NCI-H187 treated with DMSO at 0.1 percent for 48 hours (cell line): Measurements from ENCODE around the gene GPR132.
"Not testable (repeated sequence)": the region's sequence is repeated elsewhere in the genome, so short reads cannot be mapped to it uniquely, and the experiment has no call there.

ENCODE experiments used
- DNase-seq: peaks from one replicate; lab custom pipeline; 2025; lab: John Stamatoyannopoulos, UW

The GPR132 gene

GRCh38 chr14:105075379-105076295 lies 10.4 kb upstream of the GPR132 start:
- no peak for DNase-seq

DNA sequence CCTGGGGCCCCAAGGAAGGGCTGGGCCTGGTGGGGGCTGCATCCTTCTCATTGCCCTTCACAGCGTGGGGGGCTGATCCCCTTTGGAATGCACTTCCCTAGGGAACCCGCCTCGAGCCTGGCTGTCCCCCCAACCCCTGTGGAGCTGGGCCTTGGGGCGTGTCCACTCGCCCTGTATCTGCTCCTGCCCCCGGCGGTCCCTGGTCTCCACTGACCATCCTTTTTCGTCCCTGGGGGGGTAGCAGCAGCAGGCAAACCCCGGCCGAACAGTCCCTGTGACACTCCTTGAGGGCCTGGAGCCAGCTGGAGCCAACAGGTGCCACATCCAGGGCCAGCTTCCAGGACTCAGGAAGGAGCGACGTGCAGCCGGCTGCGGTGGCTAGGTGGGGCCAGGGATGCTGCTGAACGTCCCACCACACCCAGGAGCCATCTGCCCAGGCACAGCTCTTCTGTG lies 9.4 kb upstream of the GPR132 start:
- no peak for DNase-seq

DNA sequence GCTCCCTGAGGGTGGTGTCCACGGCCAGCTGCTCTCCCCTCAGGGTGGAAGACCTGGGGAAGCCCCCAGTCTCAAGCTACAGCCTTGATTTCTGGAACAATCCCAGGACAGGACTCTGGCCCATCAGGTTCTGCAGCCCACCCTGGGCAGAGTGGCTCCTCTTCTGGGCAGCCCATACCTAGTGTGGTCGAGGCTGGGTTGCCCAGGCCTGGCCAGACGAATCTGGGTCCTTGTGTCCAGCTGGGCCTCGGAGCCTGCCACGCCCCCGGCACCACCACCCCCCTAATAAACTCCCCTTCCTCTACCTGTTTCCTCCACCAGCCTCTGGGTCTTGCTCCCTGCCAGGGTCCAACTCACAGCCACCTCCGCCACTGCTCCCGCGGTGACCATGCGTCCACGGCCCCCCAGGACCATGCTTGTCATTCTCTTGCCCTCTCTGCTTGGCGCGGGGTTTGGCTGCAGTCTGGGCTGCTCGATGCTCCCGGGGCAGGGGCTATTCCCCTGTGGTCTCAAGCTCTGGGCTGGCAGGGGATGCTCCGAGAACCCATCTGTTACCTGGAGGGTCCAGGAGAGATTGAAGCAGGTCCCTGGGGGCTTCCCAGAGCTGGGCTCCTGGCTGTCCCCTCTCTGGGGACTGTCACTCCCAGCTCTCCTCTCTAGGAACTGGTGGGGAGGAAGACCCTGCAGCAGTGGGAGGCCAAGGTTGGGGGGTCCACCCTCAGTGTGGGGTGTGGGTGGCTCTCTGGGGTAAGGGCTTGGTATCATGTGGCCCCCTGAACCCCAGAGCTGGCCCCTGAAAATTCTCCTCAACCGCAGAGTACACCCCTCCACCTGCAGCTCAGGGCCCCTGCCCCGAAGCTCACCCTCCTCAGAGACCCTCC lies 8.7 kb upstream of the GPR132 start:
- no peak for DNase-seq

- no peak for DNase-seq
Observed at GRCh38 chr14:105072892-105073719, 7.9 kb upstream of the GPR132 start.

DNA sequence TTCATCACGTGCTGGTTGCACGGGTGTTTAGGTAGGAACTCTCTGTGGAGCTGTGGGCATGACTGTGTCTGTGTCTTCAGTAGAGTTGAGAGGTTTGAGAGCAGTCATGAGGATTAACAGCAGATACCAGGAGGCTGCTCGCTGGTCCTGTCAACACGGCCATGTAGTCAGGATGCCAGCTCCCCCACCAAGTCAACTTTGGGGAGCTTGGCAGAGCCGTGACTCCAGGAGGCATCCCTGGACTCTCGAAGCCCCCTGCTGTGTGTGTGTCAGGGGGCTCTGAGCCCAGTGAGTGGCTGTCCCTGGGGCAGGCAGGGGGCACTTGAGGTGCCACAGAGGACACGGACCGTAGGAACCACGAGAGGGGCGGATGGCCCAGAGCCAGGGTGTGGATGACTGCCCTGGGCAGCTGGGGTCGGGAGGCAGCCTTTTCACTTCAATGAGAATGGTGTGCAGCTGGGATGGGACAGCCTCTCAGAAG lies 7.2 kb upstream of the GPR132 start:
- DNase-seq = no peak

DNA sequence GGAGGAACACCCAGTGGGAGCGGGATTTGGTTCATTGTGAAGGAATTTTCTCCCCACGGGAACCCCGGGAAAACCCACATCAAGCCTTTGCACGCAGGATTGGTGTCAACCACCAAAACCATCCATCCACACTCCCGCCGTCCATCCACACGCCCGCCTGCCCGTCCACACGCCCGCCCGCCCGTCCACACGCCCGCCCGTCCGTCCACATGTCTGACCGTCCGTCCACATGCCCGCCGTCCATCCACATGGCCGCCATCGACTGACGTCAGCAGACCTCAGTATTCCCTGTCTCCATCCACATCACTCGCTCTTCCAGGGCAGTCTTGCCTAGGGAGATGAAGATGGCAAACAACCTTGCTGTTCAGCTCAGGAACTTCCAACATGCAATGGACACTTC lies 6.7 kb upstream of the GPR132 start:
- no peak for DNase-seq

- no peak for DNase-seq
Observed at GRCh38 chr14:105071326-105071725, 6.1 kb upstream of the GPR132 start.

DNA sequence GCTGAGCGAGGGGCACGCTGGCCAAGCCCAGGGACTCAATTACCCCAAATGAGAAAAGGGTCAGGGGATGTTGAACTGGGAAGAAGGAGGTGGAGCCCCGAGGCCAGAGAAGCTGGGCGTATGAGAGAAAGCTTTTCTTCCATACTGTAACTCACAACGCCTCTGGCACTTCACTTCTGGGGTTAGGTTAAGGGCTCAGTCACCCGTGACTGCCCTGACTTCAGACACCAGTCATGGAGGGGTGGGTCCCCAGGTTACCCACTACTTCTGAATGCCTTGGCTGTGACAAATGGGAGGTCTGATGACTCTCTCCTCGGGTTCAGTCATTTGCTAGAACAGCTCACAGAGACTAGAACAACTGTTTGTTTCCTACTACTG lies 5.5 kb upstream of the GPR132 start:
- no peak for DNase-seq

DNA sequence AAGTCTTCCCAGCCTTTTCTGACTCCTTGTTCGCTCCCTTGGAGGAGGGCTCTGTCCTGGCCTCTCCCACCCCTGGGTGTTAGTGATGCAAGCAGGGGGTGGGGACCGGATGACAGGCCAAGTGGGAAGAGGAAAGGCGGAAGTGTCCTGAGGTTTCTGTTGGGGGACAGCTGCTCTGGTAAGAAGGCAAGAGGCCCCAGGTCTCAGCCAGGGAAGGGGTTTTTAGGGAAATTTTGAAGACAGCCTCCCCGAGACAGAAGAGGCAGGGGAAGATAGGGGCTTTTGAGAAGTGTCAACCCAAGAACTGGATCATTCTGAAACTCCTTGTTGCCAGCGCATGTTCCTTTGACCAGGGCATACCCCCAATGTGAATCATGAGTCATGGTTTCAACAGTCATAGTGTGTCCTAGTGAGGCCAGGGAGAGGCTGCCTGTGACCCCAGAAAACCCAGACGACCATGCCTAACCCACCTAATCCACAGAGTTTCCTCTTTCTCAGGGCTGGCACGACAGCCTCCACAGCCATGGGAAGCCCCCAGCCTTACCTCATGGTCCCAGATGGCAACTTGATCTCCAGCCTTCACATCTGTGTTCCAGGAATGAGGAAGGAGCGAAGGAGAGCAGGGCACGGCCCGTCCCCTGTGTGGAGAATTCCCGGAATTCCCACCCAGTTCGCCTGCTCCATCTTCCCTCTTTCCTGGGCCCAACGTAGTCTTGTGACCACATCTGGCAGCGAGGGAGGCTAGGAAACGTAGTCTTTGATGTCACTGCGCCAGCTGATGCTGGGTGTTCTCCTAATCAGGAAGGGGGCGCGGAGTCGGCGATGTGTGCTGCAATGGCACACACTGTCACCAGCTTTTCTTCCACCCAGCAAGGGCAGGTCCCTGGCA lies 4.9 kb upstream of the GPR132 start:
- no peak for DNase-seq

GRCh38 chr14:105069522-105069870 lies 4.3 kb upstream of the GPR132 start:
- DNase-seq = no peak

- DNase-seq = no peak
Observed at GRCh38 chr14:105068818-105069217, 3.6 kb upstream of the GPR132 start.

DNA sequence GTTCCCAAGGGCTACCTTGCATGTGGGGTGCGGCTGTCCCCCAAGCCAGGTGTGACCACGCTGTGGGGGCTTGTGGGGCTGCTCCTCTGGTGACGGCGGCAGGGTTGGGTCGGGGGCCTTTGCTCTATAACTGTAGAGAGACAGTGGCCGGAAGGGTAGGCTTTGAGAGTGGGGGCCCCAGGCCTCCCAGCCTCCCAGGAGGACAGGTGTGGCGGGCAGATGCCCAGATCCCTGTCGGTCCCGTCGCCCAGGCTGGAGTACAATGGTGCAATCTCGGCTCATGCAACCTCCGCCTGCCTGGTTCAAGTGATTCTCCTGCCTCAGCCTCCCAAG lies 2.7 kb upstream of the GPR132 start:
- no peak for DNase-seq

DNA sequence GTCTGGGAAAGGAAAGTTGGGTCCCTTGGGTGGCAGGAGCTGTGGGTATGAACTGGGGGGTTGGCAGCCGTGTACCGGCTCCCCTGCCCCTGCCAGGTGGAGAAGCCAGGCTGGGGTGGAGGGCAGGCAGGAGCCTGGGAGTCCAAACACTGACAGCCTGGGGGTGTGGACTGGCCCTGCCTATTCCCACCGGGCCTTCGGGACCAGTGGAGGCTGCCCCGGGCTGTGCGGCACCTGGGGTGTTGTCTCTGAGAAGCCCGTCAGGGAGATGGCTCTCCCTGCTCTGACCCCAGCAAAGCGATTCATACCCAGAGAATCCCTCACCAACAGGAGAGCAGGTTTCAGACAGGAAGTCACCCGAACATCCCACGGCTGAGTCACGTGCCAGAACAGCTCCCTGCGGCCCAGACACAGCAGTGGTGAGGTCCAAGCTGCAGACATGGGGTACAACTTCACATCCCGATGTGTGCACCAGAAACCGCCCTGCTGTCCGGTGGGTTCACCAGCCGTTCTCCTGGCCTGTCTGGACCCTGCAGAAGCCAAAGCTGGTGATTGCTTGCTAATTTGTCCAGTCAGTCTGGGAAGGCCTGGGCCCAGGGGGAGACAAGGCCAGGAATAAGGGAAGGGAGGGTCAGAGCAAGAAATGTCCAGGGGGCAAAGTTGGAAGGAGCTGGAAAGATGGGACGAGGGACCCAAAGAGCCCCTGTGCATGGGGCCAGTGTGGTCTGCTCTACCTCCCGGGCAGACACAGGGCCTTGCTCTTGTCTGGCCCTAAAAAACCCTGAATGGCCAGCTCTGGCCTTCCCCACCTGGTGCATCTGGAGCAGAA lies 2.1 kb upstream of the GPR132 start:
- DNase-seq = no peak

GRCh38 chr14:105066240-105067071 lies 1.2 kb upstream of the GPR132 start:
- no peak for DNase-seq

- DNase-seq = no peak
Observed at GRCh38 chr14:105064721-105065143, 498 bp downstream of the GPR132 start.

DNA sequence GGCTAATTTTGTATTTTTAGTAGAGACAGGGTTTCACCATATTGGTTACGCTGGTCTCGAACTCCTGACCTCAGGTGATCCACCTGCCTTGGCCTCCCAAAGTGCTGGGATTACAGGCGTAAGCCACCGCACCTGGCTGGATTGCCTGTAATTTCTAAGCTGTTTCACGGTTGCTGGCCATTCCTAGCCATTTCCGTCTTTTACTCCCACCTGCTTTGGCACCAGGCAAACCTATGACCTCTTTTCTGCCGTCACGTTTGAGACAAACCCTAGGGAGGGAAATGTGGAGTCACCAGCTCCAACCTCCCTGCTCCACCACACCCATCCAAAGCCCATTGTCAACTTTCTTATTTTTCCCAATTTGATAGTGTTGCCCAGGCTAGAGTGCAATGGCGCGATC lies 1.2 kb downstream of the GPR132 start:
- no peak for DNase-seq

DNA sequence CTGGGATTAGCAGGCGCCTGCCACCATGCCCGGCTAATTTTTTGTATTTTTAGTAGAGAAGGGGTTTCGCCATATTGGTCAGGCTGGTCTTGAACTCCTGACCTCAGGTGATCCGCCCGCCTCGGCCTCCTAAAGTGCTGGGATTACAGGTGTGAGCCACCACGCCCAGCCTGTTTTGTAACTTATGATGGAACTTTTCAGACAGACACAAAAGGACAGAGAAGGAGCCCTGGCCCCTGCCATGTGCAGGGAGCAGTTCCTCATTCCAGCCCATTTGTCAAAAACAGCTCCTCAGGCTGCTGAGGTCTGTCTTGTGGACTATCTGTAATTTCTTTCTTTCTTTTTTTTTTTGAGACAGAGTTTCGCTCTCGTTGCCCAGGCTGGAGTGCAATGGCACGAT lies 1.7 kb downstream of the GPR132 start:
- DNase-seq = not testable (repeated sequence)

DNA sequence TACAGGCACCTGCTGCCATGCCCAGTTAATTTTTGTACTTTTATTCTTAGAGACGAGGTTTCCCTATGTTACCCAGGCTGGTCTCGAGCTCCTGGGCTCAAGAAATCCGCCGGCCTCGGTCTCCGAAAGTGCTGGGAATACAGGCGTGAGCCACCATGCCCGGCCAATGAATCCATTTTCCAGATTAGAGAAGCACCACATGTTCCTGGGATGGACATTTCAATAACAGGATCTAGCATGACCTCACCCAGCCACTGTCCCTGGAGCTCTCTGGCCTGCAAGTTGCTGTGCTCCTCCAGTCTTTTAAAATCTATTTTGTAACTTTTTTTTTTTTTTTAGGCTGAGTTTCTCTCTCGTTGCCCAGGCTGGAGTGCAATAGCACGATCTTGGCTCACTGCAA lies 2.2 kb downstream of the GPR132 start:
- no peak for DNase-seq

- no peak for DNase-seq
Observed at GRCh38 chr14:105062048-105062433, 3.2 kb downstream of the GPR132 start.
